HCT116 (cell line): ENCODE measurements around the gene SLC19A1. TPM values are rescaled to one million over a fixed set of nuclear protein-coding genes. Genes with fewer than 3 reads are reported as not detected.

Experiments used
- ATAC-seq: fragments of 200-7000 bp; cut with Tn5 transposase; 2 replicates; pipeline ENCODE4 v1.9.1; 2020; ENCODE audit warnings: mild to moderate bottlenecking, moderate library complexity
- Bru-seq: library from RNA; stranded (reverse); fragments of 400-500 nt; gene quantifications from one replicate; lab custom pipeline; 2021; lab: Mats Ljungman, UMichigan
- BruChase-seq, 2 experiments: library from RNA; stranded (reverse); fragments of 400-500 nt; gene quantifications; one replicate each; lab custom pipeline; 2021; lab: Mats Ljungman, UMichigan
- BruUV-seq: library from RNA; stranded (reverse); fragments of 400-500 nt; replicated peaks from 2 replicates; lab custom pipeline; 2021; lab: Mats Ljungman, UMichigan
- CTCF ChIA-PET: fragments of 300-600 bp; sonication (Branson Sonifier 250); formaldehyde crosslinking; loops from one replicate; lab custom pipeline; 2021; ENCODE audit warnings: antibody characterized with exemption; lab: Charles Lee
- POLR2A ChIA-PET: fragments of 300-600, 350-600 bp; sonication (Branson Sonifier 250); formaldehyde crosslinking; loops from one replicate; lab custom pipeline; 2021; ENCODE audit warnings: antibody characterized with exemption; lab: Charles Lee
- RAD21 ChIA-PET, 2 experiments: fragments of 300-600 bp; sonication (Branson Sonifier 250); formaldehyde crosslinking; loops; one replicate each; lab custom pipeline; 2023; ENCODE audit warnings: low total read pairs in 2 of 2; ENCODE audit not compliant: uncharacterized antibody in 2 of 2, unreplicated experiment in 2 of 2, low non-redundant PET in 1 of 2; lab: Charles Lee
- DNase-seq: peaks from one replicate; pipeline ENCODE4 v3.0.0-alpha.2; 2010; ENCODE audit warnings: low read depth, low spot score
- H2AFZ ChIP-seq: fragments of 200-600 bp; shearing (Covaris generic), sonication (generic); 2 replicates; pipeline ENCODE4 v1.6.1; 2017; ENCODE audit warnings: low read depth, mixed run types, mixed read lengths, antibody characterized with exemption, low read length; ENCODE audit not compliant: poor library complexity, severe bottlenecking
- H3K27ac ChIP-seq: 2 replicates; pipeline ENCODE4 v1.5.1; 2012; ENCODE audit warnings: low read depth, low read length
- H3K27me3 ChIP-seq: fragments of 200-600 bp; sonication (generic); 2 replicates; pipeline ENCODE4 v1.6.1; 2016; ENCODE audit warnings: mixed run types, low read length, mixed read lengths; ENCODE audit not compliant: insufficient read depth
- H3K36me3 ChIP-seq, 2 experiments: fragments of 200-500 bp in 1 of 2; fragments of 200-600 bp in 1 of 2; sonication (Bioruptor generic) in 1 of 2; sonication (generic) in 1 of 2; 2 replicates each; pipeline versions ENCODE4 v1.5.1 to v1.6.1; 2014 to 2016; ENCODE audit warnings: low read length in 2 of 2, inconsistent platforms in 1 of 2, mixed read lengths in 1 of 2, mixed run types in 1 of 2; ENCODE audit not compliant: insufficient read depth in 2 of 2, control insufficient read depth in 1 of 2
- H3K4me1 ChIP-seq, 2 experiments: fragments of 200-600 bp in 1 of 2; sonication (generic) in 1 of 2; 2 replicates each; pipeline versions ENCODE4 v1.5.1 to v1.6.1; 2012 to 2017; ENCODE audit warnings: low read length in 2 of 2, inconsistent platforms in 1 of 2, mild to moderate bottlenecking in 1 of 2, mixed read lengths in 1 of 2, mixed run types in 1 of 2, moderate library complexity in 1 of 2; ENCODE audit not compliant: insufficient read depth in 2 of 2, control insufficient read depth in 1 of 2
- H3K4me2 ChIP-seq: fragments of 200-600 bp; sonication (generic); 2 replicates; pipeline ENCODE4 v1.6.1; 2017; ENCODE audit warnings: mixed run types, low read length, mixed read lengths
- H3K4me3 ChIP-seq, 2 experiments: fragments of 200-600 bp in 1 of 2; sonication (generic) in 1 of 2; replicated peaks in 1 of 2; 2 replicates each; pipeline ENCODE4 v1.5.1; 2011 to 2016; ENCODE audit warnings: low read length in 2 of 2, control low read depth in 1 of 2, low read depth in 1 of 2, mild to moderate bottlenecking in 1 of 2, mixed read lengths in 1 of 2, mixed run types in 1 of 2
- H3K79me2 ChIP-seq: fragments of 200-600 bp; sonication (generic); 2 replicates; pipeline ENCODE4 v1.6.1; 2017; ENCODE audit warnings: mild to moderate bottlenecking, mixed run types, low read length, moderate library complexity, mixed read lengths; ENCODE audit not compliant: insufficient read depth
- H3K9ac ChIP-seq: fragments of 200-600 bp; sonication (generic); 2 replicates; pipeline ENCODE4 v1.6.1; 2016; ENCODE audit warnings: low read length, mixed read lengths
- H3K9me2 ChIP-seq: fragments of 200-600 bp; sonication (generic), shearing (Covaris generic); 2 replicates; pipeline ENCODE4 v1.6.1; 2017; ENCODE audit warnings: mixed run types, mild to moderate bottlenecking, moderate library complexity; ENCODE audit not compliant: insufficient read depth
- H3K9me3 ChIP-seq, 2 experiments: fragments of 200-500 bp in 1 of 2; fragments of 200-600 bp in 1 of 2; sonication (Bioruptor generic) in 1 of 2; sonication (generic) in 1 of 2; 2 replicates each; pipeline ENCODE4 v1.6.1; 2014 to 2017; ENCODE audit warnings: low read length in 2 of 2, mixed read lengths in 2 of 2, inconsistent platforms in 1 of 2, low read depth in 1 of 2, mild to moderate bottlenecking in 1 of 2, mixed run types in 1 of 2, moderate library complexity in 1 of 2; ENCODE audit not compliant: control insufficient read depth in 1 of 2, insufficient read depth in 1 of 2
- H4K20me1 ChIP-seq: fragments of 200-600 bp; sonication (generic), shearing (Covaris generic); 2 replicates; pipeline ENCODE4 v1.6.1; 2017; ENCODE audit warnings: mixed run types, mild to moderate bottlenecking, moderate library complexity; ENCODE audit not compliant: insufficient read depth
- CBX3 ChIP-seq: IDR thresholded peaks from 2 replicates; pipeline ENCODE4 v1.6.1; 2012; ENCODE audit warnings: low read depth
- EGR1 ChIP-seq: IDR thresholded peaks from 2 replicates; pipeline ENCODE4 v1.6.1; 2012; ENCODE audit warnings: low read depth
- EZH2 ChIP-seq: fragments of 200-600 bp; sonication (generic); IDR thresholded peaks from 2 replicates; pipeline ENCODE4 v1.6.1; 2017; ENCODE audit warnings: antibody characterized with exemption, mixed run types
- EZH2phosphoT487 ChIP-seq: fragments of 200-600 bp; IDR thresholded peaks from 2 replicates; pipeline ENCODE4 v1.6.1; 2018; ENCODE audit warnings: antibody characterized with exemption, borderline replicate concordance
- FOSL1 ChIP-seq: IDR thresholded peaks from 2 replicates; pipeline ENCODE4 v1.6.1; 2012; ENCODE audit warnings: low read depth
- JUND ChIP-seq: IDR thresholded peaks from 2 replicates; pipeline ENCODE4 v1.6.1; 2012
- POLR2A ChIP-seq: IDR thresholded peaks from 2 replicates; pipeline ENCODE4 v1.7.0; 2011; ENCODE audit warnings: borderline replicate concordance; ENCODE audit not compliant: insufficient read depth, insufficient read length; ENCODE audit errors: extremely low read depth
- POLR2AphosphoS5 ChIP-seq: IDR thresholded peaks from 2 replicates; pipeline ENCODE4 v1.6.1; 2011; ENCODE audit warnings: mild to moderate bottlenecking, low read depth, low read length, moderate library complexity
- RAD21 ChIP-seq: IDR thresholded peaks from 2 replicates; pipeline ENCODE4 v1.6.1; 2012; ENCODE audit warnings: low read depth, mild to moderate bottlenecking
- SP1 ChIP-seq: IDR thresholded peaks from 2 replicates; pipeline ENCODE4 v1.6.1; 2012; ENCODE audit warnings: low read depth
- SRF ChIP-seq: IDR thresholded peaks from 2 replicates; pipeline ENCODE4 v1.6.1; 2012; ENCODE audit warnings: low read depth
- YY1 ChIP-seq: IDR thresholded peaks from 2 replicates; pipeline ENCODE4 v1.6.1; 2011; ENCODE audit warnings: low read length, low read depth, moderate library complexity, mild to moderate bottlenecking; ENCODE audit not compliant: insufficient replicate concordance; ENCODE audit errors: extremely low read depth
- ZFX ChIP-seq: fragments of 450-650 bp; IDR thresholded peaks from 2 replicates; pipeline ENCODE4 v1.6.1; 2017
- ZNF274 ChIP-seq: fragments of 200-500 bp; sonication (Bioruptor generic); IDR thresholded peaks from 2 replicates; pipeline ENCODE4 v1.6.1; 2014; ENCODE audit warnings: mild to moderate bottlenecking, low read depth, low read length, inconsistent platforms
- intact Hi-C: fragments of 100-400 bp; cut with micrococcal nuclease; formaldehyde crosslinking; loops from 2 replicates; pipeline ENCODE4 v1.10.0; 2022
- long read RNA-seq: library from polyadenylated mRNA; unstranded; transcript quantifications from one replicate; pipeline ENCODE4 v2.0.0, GENCODE V29; 2021; ENCODE audit not compliant: unreplicated experiment
- polyA plus RNA-seq: library from polyadenylated mRNA; unstranded; fragments of >200 nt; gene quantifications from 2 replicates; pipeline ENCODE4 v1.2.1, GENCODE V29; 2012; ENCODE audit warnings: missing spikeins
- total RNA-seq: library from RNA; stranded (reverse); gene quantifications from one replicate; pipeline ENCODE4 v1.2.1, GENCODE V29; 2021; ENCODE audit not compliant: unreplicated experiment
- TF ChIP-seq, protein P1 (sequence below): IDR thresholded peaks from 2 replicates; pipeline ENCODE4 v1.6.1; 2012
- TF ChIP-seq, protein P2 (sequence below): IDR thresholded peaks from 2 replicates; pipeline ENCODE4 v1.6.1; 2012; ENCODE audit warnings: low read depth
- TF ChIP-seq, protein P3 (sequence below), 3 experiments: fragments of 200-600 bp in 1 of 3; sonication (generic) in 1 of 3; IDR thresholded peaks in 2 of 3; conservative IDR thresholded peaks in 1 of 3; 2 replicates each; pipeline ENCODE4 v1.5.1; 2012 to 2017; ENCODE audit warnings: low read depth in 2 of 3, low read length in 2 of 3, antibody characterized with exemption in 1 of 3, borderline replicate concordance in 1 of 3, control low read depth in 1 of 3, mild to moderate bottlenecking in 1 of 3, mixed read lengths in 1 of 3, mixed run types in 1 of 3, moderate library complexity in 1 of 3; ENCODE audit not compliant: insufficient read depth in 1 of 3
- TF ChIP-seq, protein P4 (sequence below): IDR thresholded peaks from 2 replicates; pipeline ENCODE4 v1.6.1; 2011; ENCODE audit warnings: mild to moderate bottlenecking, low read length, moderate library complexity; ENCODE audit not compliant: insufficient replicate concordance; ENCODE audit errors: extremely low read depth
- TF ChIP-seq, protein P5 (sequence below): IDR thresholded peaks from 2 replicates; pipeline ENCODE4 v1.6.1; 2012

The SLC19A1 gene
- total RNA-seq (50.2 TPM), Bru-seq, nascent RNA (percentile 64 among the genes with signal in this experiment), BruChase-seq, experiment 1, labeled RNA remaining after a 6-hour chase (percentile 65 among the genes with signal in this experiment), BruChase-seq, experiment 2, labeled RNA remaining after a 2-hour chase (percentile 72 among the genes with signal in this experiment)
- 23.8 and 27.8 TPM in 2 replicates for polyA plus RNA-seq
- long read RNA-seq, transcript SLC19A1-201 (6 exons, 3,811 nt) = major isoform, 21 of 93 reads
- long read RNA-seq, partial matches to known transcripts = 21 of 93 reads
- long read RNA-seq, other reads (novel, unspliced or antisense) = 51 of 93 reads

DNA sequence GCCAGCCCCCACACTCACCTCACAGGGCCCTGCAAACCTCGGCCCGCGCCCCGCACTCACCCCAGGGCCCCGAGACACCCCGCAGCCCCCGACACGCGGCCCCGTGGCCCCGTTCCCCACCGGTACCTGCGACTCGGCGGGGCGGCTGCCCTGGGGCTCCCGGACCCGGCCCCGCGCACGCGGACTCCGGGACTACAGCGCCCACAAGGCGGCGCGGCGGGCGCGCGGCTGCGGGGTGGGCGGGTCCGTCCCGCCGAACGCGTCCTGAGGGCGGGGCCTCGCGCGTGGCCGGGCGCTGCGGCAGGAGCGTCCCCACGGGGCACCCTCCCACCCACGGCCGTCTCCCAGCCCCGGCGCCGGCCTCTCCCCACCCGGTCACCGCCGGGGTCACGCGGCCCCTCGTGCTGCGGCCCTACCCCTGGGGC, at the start of gene SLC19A1:
SLC19A1 (minus strand) TSS at position 199 of the 425 bp plus-strand sequence. CDS start 4,481 bp downstream, outside the sequence.
- Histone ChIP-seq H3K4me1 (peaks cover 4 to 18% of the 10 kb centered on the region in 2 experiments), H4K20me1 (no peaks in the 10 kb centered on the region), H3K9ac (peak within 1 kb of the TSS; percentile 97), H3K36me3 (peaks cover 0 to 11% of the 10 kb centered on the region in 2 experiments; a peak in 2 of 4 replicates), H3K9me2 (no peaks in the 10 kb centered on the region), H3K4me3 (peak within 1 kb of the TSS; percentile 70 to 92), H3K27me3 (no peaks in the 10 kb centered on the region), H3K27ac (peak within 1 kb of the TSS; percentile 63), H3K79me2 (peaks cover 40% of the 10 kb centered on the region), H3K9me3 (no peaks in the 10 kb centered on the region), H2AFZ (no peak within 1 kb of the TSS), H3K4me2 (peak within 1 kb of the TSS; percentile 99)
- DNase-seq (no peak), ATAC-seq (peak; percentile 83)
- RAD21 ChIA-PET = no interaction called here
- CTCF ChIA-PET = no interaction called here
- intact Hi-C loops = no loop called here
- POLR2A ChIA-PET = no interaction called here
- BruUV-seq = no TSS peak
- TF ChIP-seq EZH2phosphoT487 (no peak), EGR1 (no peak), EZH2 (no peak), JUND (no peak), SP1 (no peak), YY1 (peak; percentile 2), CBX3 (no peak), POLR2AphosphoS5 (peak; percentile 52), RAD21 (no peak), POLR2A (peak; percentile 54), ZFX (0 out of 2 replicates have a peak, but pooled peaks have one; percentile 26), FOSL1 (no peak), SRF (no peak), ZNF274 (no peak)
- TF ChIP-seq, protein P1, sequence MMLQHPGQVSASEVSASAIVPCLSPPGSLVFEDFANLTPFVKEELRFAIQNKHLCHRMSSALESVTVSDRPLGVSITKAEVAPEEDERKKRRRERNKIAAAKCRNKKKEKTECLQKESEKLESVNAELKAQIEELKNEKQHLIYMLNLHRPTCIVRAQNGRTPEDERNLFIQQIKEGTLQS = no peak
- TF ChIP-seq, protein P2, sequence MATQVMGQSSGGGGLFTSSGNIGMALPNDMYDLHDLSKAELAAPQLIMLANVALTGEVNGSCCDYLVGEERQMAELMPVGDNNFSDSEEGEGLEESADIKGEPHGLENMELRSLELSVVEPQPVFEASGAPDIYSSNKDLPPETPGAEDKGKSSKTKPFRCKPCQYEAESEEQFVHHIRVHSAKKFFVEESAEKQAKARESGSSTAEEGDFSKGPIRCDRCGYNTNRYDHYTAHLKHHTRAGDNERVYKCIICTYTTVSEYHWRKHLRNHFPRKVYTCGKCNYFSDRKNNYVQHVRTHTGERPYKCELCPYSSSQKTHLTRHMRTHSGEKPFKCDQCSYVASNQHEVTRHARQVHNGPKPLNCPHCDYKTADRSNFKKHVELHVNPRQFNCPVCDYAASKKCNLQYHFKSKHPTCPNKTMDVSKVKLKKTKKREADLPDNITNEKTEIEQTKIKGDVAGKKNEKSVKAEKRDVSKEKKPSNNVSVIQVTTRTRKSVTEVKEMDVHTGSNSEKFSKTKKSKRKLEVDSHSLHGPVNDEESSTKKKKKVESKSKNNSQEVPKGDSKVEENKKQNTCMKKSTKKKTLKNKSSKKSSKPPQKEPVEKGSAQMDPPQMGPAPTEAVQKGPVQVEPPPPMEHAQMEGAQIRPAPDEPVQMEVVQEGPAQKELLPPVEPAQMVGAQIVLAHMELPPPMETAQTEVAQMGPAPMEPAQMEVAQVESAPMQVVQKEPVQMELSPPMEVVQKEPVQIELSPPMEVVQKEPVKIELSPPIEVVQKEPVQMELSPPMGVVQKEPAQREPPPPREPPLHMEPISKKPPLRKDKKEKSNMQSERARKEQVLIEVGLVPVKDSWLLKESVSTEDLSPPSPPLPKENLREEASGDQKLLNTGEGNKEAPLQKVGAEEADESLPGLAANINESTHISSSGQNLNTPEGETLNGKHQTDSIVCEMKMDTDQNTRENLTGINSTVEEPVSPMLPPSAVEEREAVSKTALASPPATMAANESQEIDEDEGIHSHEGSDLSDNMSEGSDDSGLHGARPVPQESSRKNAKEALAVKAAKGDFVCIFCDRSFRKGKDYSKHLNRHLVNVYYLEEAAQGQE = no peak
- TF ChIP-seq, protein P3, sequence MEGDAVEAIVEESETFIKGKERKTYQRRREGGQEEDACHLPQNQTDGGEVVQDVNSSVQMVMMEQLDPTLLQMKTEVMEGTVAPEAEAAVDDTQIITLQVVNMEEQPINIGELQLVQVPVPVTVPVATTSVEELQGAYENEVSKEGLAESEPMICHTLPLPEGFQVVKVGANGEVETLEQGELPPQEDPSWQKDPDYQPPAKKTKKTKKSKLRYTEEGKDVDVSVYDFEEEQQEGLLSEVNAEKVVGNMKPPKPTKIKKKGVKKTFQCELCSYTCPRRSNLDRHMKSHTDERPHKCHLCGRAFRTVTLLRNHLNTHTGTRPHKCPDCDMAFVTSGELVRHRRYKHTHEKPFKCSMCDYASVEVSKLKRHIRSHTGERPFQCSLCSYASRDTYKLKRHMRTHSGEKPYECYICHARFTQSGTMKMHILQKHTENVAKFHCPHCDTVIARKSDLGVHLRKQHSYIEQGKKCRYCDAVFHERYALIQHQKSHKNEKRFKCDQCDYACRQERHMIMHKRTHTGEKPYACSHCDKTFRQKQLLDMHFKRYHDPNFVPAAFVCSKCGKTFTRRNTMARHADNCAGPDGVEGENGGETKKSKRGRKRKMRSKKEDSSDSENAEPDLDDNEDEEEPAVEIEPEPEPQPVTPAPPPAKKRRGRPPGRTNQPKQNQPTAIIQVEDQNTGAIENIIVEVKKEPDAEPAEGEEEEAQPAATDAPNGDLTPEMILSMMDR (IDR thresholded peaks at IDR 0.05 in 2 of 3, conservative IDR thresholded peaks at IDR 0.05 in 1 of 3; ENCODE audit: borderline replicate concordance in 1 of 3, insufficient read depth in 1 of 3, low read depth in 2 of 3, low read length in 2 of 3) = peak in 1 of 3 experiments; percentile 14; a peak in 1 of 6 replicates
- TF ChIP-seq, protein P4, sequence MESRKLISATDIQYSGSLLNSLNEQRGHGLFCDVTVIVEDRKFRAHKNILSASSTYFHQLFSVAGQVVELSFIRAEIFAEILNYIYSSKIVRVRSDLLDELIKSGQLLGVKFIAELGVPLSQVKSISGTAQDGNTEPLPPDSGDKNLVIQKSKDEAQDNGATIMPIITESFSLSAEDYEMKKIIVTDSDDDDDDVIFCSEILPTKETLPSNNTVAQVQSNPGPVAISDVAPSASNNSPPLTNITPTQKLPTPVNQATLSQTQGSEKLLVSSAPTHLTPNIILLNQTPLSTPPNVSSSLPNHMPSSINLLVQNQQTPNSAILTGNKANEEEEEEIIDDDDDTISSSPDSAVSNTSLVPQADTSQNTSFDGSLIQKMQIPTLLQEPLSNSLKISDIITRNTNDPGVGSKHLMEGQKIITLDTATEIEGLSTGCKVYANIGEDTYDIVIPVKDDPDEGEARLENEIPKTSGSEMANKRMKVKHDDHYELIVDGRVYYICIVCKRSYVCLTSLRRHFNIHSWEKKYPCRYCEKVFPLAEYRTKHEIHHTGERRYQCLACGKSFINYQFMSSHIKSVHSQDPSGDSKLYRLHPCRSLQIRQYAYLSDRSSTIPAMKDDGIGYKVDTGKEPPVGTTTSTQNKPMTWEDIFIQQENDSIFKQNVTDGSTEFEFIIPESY = no peak
- TF ChIP-seq, protein P5, sequence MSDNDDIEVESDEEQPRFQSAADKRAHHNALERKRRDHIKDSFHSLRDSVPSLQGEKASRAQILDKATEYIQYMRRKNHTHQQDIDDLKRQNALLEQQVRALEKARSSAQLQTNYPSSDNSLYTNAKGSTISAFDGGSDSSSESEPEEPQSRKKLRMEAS = no peak
